ENCODE results near the gene VSIR. TPM values are rescaled to one million over a fixed set of nuclear protein-coding genes. Genes with fewer than 3 reads are reported as not detected.

The VSIR gene
- total RNA-seq, 1 donor from 2014 or later: 104 TPM

GRCh38 chr10:71798308-71798624 lies 24.9 kb upstream of the VSIR start:
- DNase-seq: no peak
- H3K27me3 ChIP-seq (ENCODE audit: low read depth): no peaks in the 10 kb centered on the region

GRCh38 chr10:71797533-71798307 lies 24.4 kb upstream of the VSIR start:
- H3K27ac ChIP-seq (replicated peaks): no peak overlapping the region
- intact Hi-C loops (cut with micrococcal nuclease): no loop called here
- H3K4me3 ChIP-seq: no peak overlapping the region
- no peak for DNase-seq
- no peaks in the 10 kb centered on the region for H3K9me3 ChIP-seq (replicated peaks)
- H3K36me3 ChIP-seq: no peaks in the 10 kb centered on the region
- no peaks in the 10 kb centered on the region for H3K4me1 ChIP-seq
- no peaks in the 10 kb centered on the region for H3K27me3 ChIP-seq (ENCODE audit: low read depth)
- TF ChIP-seq CTCF (IDR thresholded peaks at IDR 0.05; ENCODE audit: borderline replicate concordance): no peak

More at GRCh38 chr10:71798308-71798624, 24.9 kb upstream of the VSIR start:
- no peak for TF ChIP-seq CTCF (IDR thresholded peaks at IDR 0.05; ENCODE audit: borderline replicate concordance)
- H3K36me3 ChIP-seq: no peaks in the 10 kb centered on the region
- H3K9me3 ChIP-seq (replicated peaks): no peaks in the 10 kb centered on the region
- H3K4me1 ChIP-seq: no peaks in the 10 kb centered on the region
- H3K27ac ChIP-seq (replicated peaks): no peak overlapping the region
- intact Hi-C loops (cut with micrococcal nuclease): no loop called here
- H3K4me3 ChIP-seq: no peak overlapping the region

- no peak for TF ChIP-seq CTCF (IDR thresholded peaks at IDR 0.05; ENCODE audit: borderline replicate concordance)
- no peaks in the 10 kb centered on the region for H3K27me3 ChIP-seq (ENCODE audit: low read depth)
- H3K36me3 ChIP-seq: no peaks in the 10 kb centered on the region
- no peak overlapping the region for H3K27ac ChIP-seq (replicated peaks)
- H3K4me3 ChIP-seq: no peak overlapping the region
- no peaks in the 10 kb centered on the region for H3K9me3 ChIP-seq (replicated peaks)
- no peaks in the 10 kb centered on the region for H3K4me1 ChIP-seq
- intact Hi-C loops (cut with micrococcal nuclease): no loop called here
- no peak for DNase-seq
These were observed 23.6 kb upstream of the VSIR start for GRCh38 chr10:71796749-71797405.

GRCh38 chr10:71795248-71795647 lies 21.9 kb upstream of the VSIR start:
- no peaks in the 10 kb centered on the region for H3K36me3 ChIP-seq
- H3K27ac ChIP-seq (replicated peaks): no peak overlapping the region
- no peaks in the 10 kb centered on the region for H3K27me3 ChIP-seq (ENCODE audit: low read depth)
- H3K4me3 ChIP-seq: no peak overlapping the region
- H3K4me1 ChIP-seq: no peaks in the 10 kb centered on the region
- DNase-seq: no peak
- intact Hi-C loops (cut with micrococcal nuclease): no loop called here
- H3K9me3 ChIP-seq (replicated peaks): no peaks in the 10 kb centered on the region
- no peak for TF ChIP-seq CTCF (IDR thresholded peaks at IDR 0.05; ENCODE audit: borderline replicate concordance)

GRCh38 chr10:71790749-71791440 lies 17.6 kb upstream of the VSIR start:
- H3K27ac ChIP-seq (replicated peaks): no peak overlapping the region
- H3K36me3 ChIP-seq: no peaks in the 10 kb centered on the region
- TF ChIP-seq CTCF (IDR thresholded peaks at IDR 0.05; ENCODE audit: borderline replicate concordance): no peak
- H3K9me3 ChIP-seq (replicated peaks): no peaks in the 10 kb centered on the region
- H3K4me3 ChIP-seq: no peak overlapping the region
- DNase-seq: no peak
- no peaks in the 10 kb centered on the region for H3K27me3 ChIP-seq (ENCODE audit: low read depth)
- intact Hi-C loops (cut with micrococcal nuclease): no loop called here
- no peaks in the 10 kb centered on the region for H3K4me1 ChIP-seq
